IMR-90 (cell line): Measurements from ENCODE around the gene PRSS12.

Experiments
- BHLHE40 ChIP-seq: fragments of 150-350 bp; IDR thresholded peaks from 2 replicates; pipeline ENCODE4 v1.6.1; 2016; ENCODE audit warnings: mild to moderate bottlenecking, low read depth, low read length
- CEBPB ChIP-seq: IDR thresholded peaks from 2 replicates; pipeline ENCODE4 v1.6.1; 2012; ENCODE audit warnings: low read depth, low read length, improper control_type of control experiment
- CTCF ChIP-seq: conservative IDR thresholded peaks from 2 replicates; pipeline ENCODE4 v1.5.1; 2012; ENCODE audit warnings: mild to moderate bottlenecking, low read depth, low read length, improper control_type of control experiment
- ELK1 ChIP-seq: fragments of 150-350 bp; IDR thresholded peaks from 2 replicates; pipeline ENCODE4 v1.6.1; 2016; ENCODE audit warnings: low read depth, mild to moderate bottlenecking, low read length, moderate library complexity, borderline replicate concordance
- FOS ChIP-seq: fragments of 150-350 bp; IDR thresholded peaks from 2 replicates; pipeline ENCODE4 v1.6.1; 2016; ENCODE audit warnings: low read depth, low read length
- MAFK ChIP-seq: IDR thresholded peaks from 2 replicates; pipeline ENCODE4 v1.6.1; 2012; ENCODE audit warnings: low read depth, low read length, improper control_type of control experiment
- MAZ ChIP-seq: IDR thresholded peaks from 2 replicates; pipeline ENCODE4 v1.6.1; 2012; ENCODE audit warnings: low read depth, mild to moderate bottlenecking, low read length, improper control_type of control experiment, moderate library complexity, borderline replicate concordance
- MXI1 ChIP-seq: IDR thresholded peaks from 2 replicates; pipeline ENCODE4 v1.6.1; 2012; ENCODE audit warnings: low read depth, mild to moderate bottlenecking, low read length, moderate library complexity, borderline replicate concordance
- POLR2A ChIP-seq: IDR thresholded peaks from 2 replicates; pipeline ENCODE4 v1.6.1; 2012; ENCODE audit warnings: mild to moderate bottlenecking, low read depth, low read length
- RAD21 ChIP-seq: IDR thresholded peaks from 2 replicates; pipeline ENCODE4 v1.6.1; 2012; ENCODE audit warnings: low read length, improper control_type of control experiment
- RCOR1 ChIP-seq: IDR thresholded peaks from 2 replicates; pipeline ENCODE4 v1.6.1; 2012; ENCODE audit warnings: mild to moderate bottlenecking, low read length, improper control_type of control experiment; ENCODE audit not compliant: insufficient replicate concordance
- RFX5 ChIP-seq: IDR thresholded peaks from 2 replicates; pipeline ENCODE4 v1.8.0; 2012; ENCODE audit warnings: low read depth, mild to moderate bottlenecking, low read length, moderate library complexity
- SMC3 ChIP-seq: fragments of 150-350 bp; IDR thresholded peaks from 2 replicates; pipeline ENCODE4 v1.6.1; 2016; ENCODE audit warnings: low read depth, mild to moderate bottlenecking, antibody characterized with exemption, low read length, moderate library complexity
- USF2 ChIP-seq: fragments of 150-350 bp; IDR thresholded peaks from 2 replicates; pipeline ENCODE4 v1.6.1; 2017; ENCODE audit warnings: mild to moderate bottlenecking, antibody characterized with exemption, low read length, low read depth

DNA sequence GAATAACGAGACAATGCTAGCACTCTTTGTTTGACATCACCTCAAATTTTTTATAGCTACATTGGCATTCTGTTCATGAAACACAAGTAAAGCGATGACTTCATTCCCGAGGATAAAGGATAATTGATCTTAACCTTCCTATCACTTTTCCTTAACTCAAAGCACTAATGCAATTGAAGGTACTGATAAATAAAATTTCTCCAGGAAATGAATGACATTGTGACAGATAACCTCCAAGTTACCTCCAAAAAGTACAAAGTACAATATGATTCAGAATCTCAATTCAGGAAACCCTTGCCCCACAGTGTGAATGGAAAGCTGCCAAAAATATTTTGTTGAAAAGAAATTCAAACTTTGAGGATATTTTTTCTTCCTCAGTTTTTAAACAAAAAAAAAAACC is 1.8 kb downstream of the PRSS12 start:
- no peak for TF ChIP-seq CTCF
- TF ChIP-seq MXI1 = no peak
- no peak for TF ChIP-seq RAD21
- no peak for TF ChIP-seq POLR2A
- no peak for TF ChIP-seq MAFK
- no peak for TF ChIP-seq ELK1
- no peak for TF ChIP-seq RCOR1
- TF ChIP-seq MAZ = no peak
- TF ChIP-seq CEBPB = no peak
- no peak for TF ChIP-seq USF2
- no peak for TF ChIP-seq RFX5
- TF ChIP-seq FOS = no peak
- TF ChIP-seq BHLHE40 = no peak
- TF ChIP-seq SMC3 = no peak
